Fibroblast of the conjunctiva (primary cell): ENCODE results near the gene DIAPH3.

ENCODE experiments used
- DNase-seq: peaks from one replicate; pipeline ENCODE4 v3.0.0-alpha.2; 2010; ENCODE audit warnings: low read depth

The DIAPH3 gene

DNA sequence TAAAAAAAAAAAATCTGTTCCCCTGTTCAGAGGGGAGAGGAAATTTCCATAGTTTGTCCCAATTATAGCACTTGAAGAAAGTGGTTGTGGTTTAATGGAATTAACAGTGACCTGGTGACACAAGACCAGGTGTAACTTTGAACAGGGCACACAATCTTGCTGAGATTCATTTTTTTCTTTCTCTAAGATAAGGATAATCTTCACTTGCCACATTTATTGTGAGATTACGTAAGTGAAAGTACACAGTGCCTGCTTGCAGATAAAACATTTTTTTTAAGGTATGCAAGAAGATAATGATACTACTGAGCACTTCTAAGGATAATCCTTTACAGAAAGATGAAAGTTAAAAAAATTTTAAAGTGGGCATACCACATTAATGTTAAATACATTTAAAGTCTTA is 448.1 kb downstream of the DIAPH3 start:
- no peak for DNase-seq

DNA sequence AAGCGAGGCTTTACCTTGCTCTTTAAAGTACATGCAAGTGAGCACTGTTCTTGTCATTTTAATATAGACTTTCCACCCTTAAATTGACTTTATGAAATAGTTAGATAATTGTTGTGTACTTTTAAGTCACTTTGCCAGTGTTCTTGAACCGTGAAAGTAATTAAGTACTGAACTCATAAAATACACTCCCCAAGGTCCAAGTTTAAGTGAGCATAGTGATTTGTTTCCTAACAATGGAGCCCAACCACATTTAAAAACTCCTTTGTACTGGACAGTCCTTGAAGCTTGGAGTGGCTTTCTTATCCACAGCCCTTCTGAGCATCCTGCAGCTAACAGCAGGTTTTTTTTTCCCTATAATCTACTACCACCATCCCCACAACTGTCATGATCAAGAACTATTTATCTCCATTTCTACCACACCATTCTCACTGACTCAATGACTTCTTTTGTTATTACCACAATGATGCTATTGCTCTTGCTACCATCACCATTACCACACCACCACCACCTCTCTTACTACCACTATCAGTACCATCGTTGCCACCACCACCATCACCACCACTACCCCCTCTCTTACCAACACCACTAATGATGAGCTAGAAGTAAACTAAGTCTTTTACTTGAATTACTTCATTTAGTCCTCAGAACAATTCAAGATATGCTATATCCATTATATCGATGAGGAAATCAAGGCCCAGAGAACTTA is 452.6 kb downstream of the DIAPH3 start:
- DNase-seq = no peak

DNA sequence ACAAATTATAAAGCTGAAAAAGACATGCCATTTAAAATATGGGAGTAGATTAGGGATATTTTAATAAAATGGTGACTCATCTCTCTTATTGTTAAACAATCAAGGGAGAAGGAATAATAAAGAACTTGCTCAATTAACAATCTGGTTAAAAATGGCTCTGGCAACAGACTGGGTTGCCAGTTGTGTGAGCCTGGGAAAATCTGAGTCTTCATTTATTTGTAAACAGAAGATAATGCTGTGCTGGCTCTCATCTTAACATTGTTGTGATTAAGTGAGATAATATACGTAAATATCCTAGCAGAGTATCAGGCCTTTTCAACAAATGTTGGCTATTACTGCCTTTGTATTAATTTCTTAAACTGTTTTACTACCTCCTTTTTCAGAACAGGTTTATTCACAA is 453.3 kb downstream of the DIAPH3 start:
- DNase-seq = no peak

DNA sequence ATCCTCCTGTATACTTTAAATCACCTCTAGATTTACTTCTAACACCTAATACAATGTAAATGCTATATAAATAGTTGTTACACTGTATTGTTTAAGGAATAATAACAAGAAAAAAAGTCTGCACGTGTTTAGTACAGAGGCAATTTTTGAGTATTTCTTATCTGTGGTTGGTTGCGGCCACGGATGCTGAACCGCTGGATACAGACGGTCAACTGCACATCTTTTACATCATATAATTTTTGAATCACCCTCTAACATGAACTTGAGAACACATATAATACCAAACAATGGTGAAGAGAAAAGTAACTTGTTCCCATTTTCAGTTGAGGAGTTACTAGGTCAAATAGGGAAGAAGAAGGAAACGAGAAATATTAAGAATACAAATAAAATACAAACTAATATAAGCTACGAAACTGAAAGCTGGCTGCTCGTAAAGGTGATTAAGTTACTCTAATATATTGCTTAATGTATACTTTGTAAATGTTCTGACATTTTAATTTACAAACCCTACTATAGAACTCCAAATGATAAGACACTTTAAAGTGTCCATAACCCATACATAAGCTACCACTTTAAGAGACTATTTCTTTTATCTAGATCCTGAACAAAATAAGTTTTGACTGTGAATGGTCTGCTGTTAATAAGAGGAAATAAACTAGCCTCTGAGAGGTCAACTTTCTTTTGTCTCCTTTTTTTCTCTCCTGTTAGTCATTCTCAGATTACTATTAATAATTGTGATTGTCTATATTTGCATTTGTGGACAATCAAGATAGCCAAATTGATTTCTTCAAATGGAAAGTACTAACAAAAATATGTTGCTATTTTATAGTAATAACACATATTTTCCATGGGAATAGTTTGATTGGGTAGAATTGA is 457.4 kb downstream of the DIAPH3 start:
- no peak for DNase-seq

DNA sequence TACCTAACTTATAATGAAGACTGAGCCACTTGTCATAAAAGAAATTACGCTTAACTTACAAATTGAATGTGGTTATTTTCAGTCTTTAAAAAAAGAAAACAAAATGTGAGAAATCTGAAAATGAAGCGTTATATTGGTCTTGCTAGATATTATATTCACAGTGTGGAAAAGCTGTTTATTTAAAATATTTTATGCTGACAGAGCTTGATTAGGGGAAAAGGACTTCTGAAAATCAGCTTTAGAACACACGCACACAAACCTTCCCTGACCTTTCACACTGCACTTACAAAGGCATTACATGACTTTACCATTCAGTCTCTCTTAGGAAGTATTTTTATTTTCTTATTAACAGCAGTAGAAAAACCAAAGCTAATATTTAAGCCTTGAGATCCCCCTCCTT is 461.5 kb downstream of the DIAPH3 start:
- DNase-seq = no peak

DNA sequence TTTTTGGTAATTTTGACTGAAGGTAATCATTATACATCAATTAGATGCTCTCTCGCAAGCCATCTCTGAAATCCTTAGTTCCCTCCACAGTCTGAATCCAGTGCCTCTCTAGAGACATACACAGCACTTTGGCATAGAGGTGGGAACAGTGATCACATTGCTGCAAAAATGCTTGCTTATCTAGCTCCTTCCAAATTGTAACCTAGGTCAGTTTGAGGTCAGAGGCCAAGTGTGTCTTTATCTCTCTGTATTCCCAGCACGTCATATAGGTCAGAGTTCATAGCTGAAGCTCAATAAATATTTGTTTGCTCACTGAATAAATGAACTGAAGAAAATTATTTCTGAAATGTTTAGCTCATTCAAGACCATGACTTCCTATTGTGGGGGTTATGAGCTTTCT is 462.5 kb downstream of the DIAPH3 start:
- no peak for DNase-seq

DNA sequence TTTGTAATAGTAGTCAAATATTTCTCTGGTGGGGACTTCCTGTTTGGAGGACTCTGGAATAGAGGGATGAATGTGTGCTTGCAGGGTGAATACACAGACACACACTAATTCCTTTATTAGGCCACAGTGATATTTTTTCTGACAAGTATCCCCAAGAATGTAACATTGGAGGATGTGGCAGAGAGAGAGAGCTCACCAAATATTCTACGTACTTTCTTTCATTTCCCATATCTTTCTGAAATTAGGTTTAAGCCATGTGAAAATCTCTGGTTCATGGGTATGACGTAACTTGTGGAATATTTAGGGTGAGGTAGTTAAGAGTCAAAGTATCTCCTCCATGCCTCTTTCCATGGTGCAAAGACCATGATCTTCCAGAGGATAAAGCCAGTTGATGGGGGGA is 463.4 kb downstream of the DIAPH3 start:
- no peak for DNase-seq

DNA sequence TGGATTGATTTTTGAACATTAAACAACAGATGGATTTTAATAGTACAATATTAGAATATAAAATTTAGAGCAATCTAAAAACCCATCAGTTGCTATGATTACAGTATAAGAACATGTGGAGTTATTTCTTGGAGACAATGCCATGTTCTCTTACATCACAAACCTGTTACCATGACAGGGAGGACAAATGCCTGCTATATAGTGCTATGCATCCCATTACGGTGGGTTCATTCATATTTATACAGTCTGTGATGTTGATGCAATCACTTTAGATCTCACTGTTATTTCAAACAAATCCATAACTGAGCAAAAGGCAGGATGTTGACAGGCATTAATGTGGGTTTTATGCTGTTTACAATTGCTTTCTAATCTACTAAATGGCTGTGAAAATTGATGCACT is 467.5 kb downstream of the DIAPH3 start:
- no peak for DNase-seq

DNA sequence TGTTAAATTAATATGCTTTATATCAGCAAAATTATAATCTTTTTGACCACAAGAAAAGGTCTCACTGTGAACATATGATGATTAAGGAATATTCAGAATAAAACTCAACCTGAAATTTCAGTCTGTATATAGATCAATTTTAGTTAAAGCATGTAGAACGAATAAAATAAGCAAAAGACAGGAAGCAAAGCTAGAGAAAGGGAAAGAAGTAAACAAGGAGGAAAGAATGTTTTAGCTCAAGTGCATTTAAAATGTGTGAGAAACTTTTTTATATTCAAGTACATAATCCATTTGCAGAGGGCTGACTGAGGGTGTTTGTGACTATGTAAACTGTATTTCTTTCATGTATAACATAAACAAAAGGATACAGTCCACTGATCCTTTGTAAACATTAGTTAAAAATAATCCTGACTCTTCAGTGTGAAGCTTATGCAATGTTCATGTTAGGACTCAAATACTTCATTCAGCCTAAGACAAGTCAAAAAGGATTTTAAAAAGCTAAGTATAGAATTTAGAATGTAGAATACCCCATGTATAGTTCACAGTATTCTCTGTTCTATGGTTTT is 472.1 kb downstream of the DIAPH3 start:
- DNase-seq = no peak

DNA sequence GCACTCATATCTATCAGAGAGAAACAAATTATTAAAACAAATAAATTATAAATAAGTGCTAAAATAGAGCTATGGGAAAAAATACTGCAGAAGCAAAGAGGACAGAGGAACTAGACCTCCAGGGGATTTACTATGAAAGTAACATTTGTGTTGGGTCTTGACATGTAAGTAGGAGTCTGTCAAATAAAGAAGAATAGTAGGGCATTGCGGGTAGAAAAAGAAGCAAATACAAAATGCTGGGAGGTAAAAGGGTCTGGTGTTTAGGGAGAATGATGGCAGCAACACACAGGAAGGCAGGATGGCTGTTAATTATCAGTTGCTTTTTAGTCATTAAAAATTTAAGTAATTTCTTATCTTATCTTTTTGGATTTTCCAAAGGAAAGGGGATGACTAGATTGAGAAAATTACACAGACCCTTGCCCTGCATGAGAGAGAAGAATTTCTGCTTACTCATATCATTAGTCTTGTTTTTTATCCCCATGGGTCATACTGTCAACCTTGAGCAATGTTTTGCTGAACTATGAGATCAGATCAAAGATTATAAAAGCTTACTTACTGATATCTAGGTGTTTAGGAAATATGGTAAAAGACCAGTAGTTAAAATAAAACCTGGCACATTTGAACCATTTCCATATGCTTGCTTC is 472.7 kb downstream of the DIAPH3 start:
- no peak for DNase-seq

DNA sequence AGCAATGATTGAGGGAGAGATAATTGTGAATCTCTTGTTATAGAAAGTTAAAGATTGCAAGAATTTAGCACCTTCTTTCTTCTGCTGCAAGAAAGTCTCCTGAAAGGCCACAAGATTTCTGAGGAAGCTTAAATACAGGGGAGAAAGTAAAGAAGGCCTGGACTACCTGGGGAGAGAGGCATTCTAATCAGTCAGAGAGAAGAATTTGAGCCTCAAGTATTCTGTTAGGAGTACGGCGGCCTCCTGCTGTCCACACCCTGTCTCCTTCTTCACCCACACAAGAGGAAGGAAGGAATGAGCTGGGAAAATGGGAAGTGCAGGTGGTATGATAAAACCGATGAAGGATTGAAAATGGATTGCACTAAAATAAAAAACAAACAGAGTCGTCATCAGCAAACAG is 474.7 kb downstream of the DIAPH3 start:
- DNase-seq = no peak

DNA sequence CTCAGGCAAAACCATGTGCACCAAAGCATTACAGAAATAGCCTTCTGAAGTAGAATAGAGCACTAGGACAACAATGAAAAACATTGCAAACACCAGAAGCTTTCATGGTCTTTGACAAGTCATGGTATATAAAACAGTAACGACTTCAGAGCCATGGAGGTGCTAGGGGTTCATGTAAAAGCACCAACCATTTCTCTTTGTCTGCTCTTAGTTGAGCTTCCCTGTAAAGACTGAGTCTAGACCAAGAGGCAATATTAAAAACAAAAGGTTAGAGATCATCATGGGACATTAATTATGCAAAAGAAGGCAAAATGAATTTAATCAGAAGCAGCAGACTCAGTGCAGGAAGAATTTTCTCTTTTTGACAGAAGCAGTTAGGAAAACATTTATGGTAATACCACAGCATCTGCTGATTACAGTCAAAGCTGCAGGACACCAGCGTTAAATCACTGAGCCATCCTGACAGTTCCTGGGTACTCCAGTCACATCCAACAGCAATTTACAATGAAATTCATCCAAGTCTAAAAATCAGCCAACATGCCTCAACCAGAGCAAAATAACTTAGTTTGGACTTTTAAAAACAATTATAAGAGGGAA is 476.8 kb downstream of the DIAPH3 start:
- DNase-seq = no peak

DNA sequence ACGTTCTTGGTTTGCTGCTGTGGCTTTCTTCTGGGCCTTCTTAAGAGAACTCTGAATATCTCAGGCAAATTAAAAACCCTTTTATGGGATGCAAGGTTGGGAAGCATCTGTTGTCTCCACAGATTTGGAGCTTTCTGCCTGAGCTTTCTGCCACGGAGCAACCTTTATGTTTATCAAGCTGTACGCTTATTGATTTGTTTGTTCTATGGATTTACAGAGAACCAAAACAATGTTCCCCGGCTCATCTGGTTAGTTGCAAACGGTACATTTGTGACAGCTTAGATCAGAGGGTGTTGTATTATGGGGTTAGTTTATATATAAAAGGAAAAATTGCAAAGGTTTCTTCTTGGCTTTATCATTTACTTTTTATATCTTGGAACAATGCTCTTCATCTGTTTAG is 479.6 kb downstream of the DIAPH3 start:
- no peak for DNase-seq

DNA sequence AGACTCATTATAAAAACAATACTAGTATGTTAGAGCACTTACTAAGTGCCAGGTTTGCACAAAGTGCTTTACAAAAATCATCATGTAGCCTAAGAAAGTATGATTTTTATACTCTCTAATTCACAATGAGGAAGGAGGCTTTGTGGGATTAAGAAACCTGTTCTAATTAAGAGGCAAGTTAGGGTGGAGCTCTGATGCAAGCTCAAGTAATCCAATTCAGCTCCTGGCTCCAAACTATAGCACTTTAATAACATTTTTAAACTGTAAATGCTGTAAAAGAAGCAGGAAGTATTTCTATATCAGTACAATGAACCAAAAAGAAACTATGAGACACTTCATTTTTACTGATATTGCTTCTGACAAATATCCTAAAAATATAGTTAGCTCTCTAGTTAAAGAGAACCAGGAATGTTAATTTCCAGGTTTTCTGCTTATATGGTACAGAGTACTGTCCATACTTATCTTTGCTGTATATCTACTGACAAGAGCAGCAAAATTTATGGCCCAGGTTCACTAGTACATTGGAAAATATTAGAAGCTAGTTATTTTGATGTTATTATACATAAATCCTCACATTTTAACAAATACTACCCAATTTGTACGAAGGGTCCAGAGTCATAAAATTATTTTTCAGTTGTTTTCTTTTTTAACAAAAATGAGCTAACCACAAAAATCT is 482.0 kb downstream of the DIAPH3 start:
- peak; percentile 13 for DNase-seq

DNA sequence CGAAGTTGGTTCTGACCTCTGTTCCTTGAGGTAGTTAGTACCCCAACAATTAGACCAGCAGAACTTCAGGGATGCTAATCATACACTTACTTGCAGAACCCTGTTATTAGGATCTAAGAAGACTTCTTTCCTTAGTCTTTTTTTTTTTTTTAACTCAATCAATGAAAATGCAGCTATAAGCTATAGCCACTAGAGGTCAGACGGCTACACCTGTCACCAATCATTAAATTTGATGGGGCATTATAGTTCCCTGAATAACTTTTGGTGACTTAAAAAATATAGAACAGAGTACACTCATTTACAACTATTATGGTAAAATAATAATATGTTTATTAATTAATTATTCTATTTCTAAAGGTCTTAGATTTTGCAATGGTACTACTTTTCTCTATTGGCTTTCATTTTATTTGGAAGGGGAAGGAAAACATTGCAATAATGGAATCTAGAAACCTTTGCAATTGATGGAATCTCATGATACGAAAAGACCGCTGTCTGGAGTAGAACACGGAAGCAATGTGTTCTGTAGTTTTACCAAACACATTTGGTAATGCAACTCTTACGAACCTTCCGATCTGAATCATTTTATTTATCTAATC is 483.2 kb downstream of the DIAPH3 start:
- DNase-seq = peak; percentile 14

DNA sequence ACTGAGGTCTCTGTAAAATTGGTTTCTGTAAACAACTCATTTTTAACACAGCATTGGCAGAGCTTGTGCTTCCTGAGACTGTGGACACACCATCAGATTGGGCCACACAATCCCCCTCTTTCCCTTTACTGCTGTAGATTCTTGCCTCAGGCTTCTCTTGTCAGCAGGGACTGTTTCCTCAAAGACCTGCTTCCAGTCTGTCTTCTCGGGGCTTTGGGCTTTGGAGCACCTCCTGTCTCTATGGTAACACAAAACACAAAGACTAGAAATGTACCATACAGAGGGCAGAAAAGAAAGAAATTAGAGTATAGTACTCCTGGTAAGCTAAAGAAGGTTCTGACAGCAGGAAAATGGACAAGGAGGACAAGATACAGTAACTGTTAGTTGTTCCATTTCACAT is 484.5 kb downstream of the DIAPH3 start:
- no peak for DNase-seq

DNA sequence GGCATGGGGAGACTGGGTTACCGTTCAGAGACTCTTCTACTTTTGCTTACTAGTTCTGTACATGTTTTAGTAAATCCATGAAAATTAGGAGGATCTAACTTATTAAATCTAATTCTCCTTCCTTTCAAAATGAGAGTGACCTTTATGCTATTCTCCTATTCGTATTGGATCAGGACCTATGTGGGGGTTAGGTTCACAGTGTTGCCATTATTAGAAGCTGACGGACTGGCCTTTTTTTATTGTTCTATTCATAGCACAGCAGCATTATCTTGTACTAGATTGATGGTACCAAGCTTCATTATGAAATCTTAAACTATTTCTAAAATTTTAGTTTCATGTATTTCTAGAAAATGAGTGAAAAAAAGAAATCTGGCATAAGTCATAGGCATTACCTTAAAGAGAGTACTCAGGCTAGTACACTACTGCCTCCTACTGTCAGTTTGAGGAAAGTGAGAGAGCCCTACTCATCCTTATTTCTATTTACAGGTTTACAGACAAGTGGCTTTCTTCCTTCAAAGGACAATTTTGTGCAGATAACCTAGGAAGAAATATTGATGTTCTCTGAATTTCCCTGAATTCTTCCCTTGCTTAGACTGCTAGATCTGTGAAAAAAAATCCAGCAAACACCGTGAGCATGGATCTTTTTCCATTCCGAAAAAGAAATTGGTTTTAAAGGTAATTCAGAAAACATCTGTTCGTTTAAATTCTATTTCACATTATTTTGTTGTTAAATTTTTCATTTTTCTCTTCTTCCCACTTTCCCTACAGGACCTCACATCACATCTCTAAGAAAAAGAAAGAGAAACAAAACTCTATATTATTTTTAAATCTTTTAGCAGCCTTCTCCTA is 485.5 kb downstream of the DIAPH3 start:
- DNase-seq = peak; percentile 68

DNA sequence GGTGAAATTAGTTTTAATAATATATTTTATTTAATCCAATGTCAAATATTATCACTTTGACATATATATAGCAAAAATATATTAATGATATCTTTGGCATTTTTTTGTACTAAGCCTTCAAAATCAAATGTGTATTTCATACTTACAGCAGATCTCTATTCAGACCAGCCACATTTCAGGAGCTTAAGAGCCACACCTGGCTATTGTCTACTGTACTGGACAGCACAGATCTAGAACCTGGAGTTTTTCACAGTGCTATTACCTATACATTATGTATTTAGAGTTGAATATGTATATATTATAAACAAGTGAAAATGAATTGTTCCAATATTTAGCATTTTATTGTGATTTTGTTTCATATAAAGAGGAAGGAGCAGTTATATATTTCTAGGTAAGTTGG is 486.3 kb downstream of the DIAPH3 start:
- DNase-seq = no peak

DNA sequence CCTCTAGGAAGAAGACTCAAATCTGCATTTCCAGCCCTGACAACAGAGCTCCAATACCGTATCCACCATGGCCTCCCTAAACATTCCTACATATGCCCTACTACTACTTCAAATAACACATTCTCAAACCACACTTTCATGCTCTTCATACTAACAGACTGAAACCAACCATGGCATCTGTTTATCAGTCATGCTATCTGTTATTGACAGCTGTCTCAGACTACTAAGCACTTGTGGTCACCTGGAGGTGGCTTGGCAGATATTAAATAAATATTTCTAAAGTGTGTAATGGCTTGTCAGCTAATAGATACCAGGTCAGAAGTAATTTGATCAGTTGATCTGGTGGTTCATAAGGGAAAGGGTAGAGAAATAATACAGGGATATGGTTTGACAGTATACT is 489.1 kb downstream of the DIAPH3 start:
- no peak for DNase-seq

DNA sequence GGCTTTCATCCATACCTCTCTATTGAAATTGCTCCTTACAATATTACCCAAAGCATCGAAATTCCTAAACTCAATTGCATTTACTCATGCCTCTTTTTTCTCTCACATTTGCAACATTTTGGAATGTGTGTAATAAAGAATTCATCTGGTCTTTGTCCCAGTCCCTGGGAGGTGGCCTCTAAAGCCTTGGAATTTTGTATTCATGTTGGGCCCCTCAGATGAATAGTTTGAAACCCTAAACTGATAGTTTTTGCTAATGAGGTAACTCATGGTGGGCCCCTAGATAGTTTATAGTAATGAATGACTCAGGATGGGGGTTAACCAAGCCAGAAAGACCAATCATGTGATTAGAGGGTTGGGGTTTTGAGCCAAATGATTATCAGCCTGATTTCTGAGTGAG is 490.4 kb downstream of the DIAPH3 start:
- DNase-seq = no peak
